ENCODE data around the gene SIGLEC12. TPM values are rescaled to one million over a fixed set of nuclear protein-coding genes. Genes with fewer than 3 reads are reported as not detected.
"Not testable (repeated sequence)": the region's sequence is repeated elsewhere in the genome, so short reads cannot be mapped to it uniquely, and the experiment has no call there.

SIGLEC12 gene
- total RNA-seq, 6 experiments from 2014 or later: not detected

GRCh38 chr19:51503286-51503817 is 1.8 kb upstream of the SIGLEC12 start:
- peaks cover 3% of the 10 kb centered on the region for H3K27me3 Mint-ChIP-seq (ENCODE audit: insufficient read depth)
- H3K4me1 Mint-ChIP-seq (ENCODE audit: low read depth): no peaks in the 10 kb centered on the region
- DNase-seq: no peak
- TF ChIP-seq, protein P1, sequence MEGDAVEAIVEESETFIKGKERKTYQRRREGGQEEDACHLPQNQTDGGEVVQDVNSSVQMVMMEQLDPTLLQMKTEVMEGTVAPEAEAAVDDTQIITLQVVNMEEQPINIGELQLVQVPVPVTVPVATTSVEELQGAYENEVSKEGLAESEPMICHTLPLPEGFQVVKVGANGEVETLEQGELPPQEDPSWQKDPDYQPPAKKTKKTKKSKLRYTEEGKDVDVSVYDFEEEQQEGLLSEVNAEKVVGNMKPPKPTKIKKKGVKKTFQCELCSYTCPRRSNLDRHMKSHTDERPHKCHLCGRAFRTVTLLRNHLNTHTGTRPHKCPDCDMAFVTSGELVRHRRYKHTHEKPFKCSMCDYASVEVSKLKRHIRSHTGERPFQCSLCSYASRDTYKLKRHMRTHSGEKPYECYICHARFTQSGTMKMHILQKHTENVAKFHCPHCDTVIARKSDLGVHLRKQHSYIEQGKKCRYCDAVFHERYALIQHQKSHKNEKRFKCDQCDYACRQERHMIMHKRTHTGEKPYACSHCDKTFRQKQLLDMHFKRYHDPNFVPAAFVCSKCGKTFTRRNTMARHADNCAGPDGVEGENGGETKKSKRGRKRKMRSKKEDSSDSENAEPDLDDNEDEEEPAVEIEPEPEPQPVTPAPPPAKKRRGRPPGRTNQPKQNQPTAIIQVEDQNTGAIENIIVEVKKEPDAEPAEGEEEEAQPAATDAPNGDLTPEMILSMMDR (IDR thresholded peaks at IDR 0.05): no peak
- no peak overlapping the region for H3K4me3 Mint-ChIP-seq
- no peaks in the 10 kb centered on the region for H3K36me3 Mint-ChIP-seq (ENCODE audit: low read depth)
- no peak overlapping the region for H3K27ac Mint-ChIP-seq
- H3K9me3 Mint-ChIP-seq: peaks cover 31% of the 10 kb centered on the region

DNA sequence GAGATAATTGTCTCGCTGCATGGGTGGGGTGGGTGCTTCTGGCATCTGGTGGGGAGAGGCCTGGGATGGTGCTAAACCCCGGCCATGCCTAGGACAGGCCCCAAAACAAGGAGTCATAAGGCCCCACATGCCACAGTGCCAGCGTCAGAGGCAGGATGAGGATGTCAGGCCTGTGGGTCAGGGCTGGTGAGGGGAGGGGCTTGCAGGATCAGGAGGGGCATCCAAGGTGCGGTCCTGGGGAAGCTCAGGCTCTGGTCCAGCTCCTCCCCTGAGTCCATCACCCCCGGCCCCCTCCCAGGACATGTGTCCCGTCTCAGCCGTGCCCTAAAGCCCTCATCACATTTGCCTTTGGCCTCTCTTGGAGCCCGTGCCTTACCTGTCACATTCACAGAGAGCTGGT is 669 bp downstream of the SIGLEC12 start:
- not testable (repeated sequence) for DNase-seq; H3K4me3 Mint-ChIP-seq; H3K36me3 Mint-ChIP-seq (ENCODE audit: low read depth); H3K4me1 Mint-ChIP-seq (ENCODE audit: low read depth); H3K27me3 Mint-ChIP-seq (ENCODE audit: insufficient read depth); H3K27ac Mint-ChIP-seq
- peaks cover 28% of the 10 kb centered on the region for H3K9me3 Mint-ChIP-seq

DNA sequence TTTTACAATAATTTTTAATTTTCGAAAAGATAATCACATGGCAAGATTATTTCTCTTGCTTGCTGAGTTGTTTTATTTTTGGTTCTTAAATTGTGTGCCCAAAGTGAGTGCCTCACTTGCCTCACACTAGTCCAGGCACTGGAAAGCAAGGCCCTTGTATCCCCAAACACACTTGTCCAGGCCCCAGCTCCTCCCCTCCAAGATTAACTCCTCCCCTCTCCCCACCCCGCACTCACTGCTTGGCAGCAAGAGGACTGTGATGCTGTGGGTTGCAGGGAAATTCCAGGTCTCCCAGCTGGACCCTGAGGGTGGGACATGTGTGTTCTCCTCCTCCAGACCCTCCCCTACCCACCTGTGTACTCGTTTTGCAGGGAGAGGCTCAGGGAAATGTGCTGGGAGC is 3.9 kb downstream of the SIGLEC12 start:
- H3K4me3 Mint-ChIP-seq: no peak overlapping the region
- H3K36me3 Mint-ChIP-seq (ENCODE audit: low read depth): peaks cover 5% of the 10 kb centered on the region; the same call in 1 of the 2 replicates
- peaks cover 1% of the 10 kb centered on the region; the same call in 1 of the 2 replicates for H3K27me3 Mint-ChIP-seq (ENCODE audit: insufficient read depth)
- DNase-seq: no peak
- no peaks in the 10 kb centered on the region for H3K4me1 Mint-ChIP-seq (ENCODE audit: low read depth)
- peaks cover 47% of the 10 kb centered on the region for H3K9me3 Mint-ChIP-seq
- TF ChIP-seq, protein P1 (IDR thresholded peaks at IDR 0.05): no peak
- H3K27ac Mint-ChIP-seq: no peak overlapping the region

DNA sequence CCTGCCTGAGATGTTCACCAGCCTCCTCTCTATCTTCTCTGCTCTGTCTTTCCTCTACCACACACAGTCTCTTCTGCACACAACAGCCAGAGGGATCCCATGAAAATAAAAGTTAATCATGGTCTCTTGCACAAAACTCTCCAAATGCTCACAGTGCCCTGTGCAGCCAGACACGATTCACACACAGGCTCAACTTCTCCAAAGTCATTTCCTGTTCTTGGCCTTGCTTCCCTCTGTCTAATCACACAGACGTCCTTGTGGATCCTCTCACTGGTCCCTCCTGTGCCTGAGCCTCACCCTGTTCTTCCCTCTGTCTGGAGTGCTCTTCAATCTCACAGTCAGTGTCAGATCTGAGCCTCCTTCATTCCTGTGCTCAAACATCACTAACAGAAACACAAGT is 7.8 kb downstream of the SIGLEC12 start:
- DNase-seq: no peak
- H3K4me3 Mint-ChIP-seq: no peak overlapping the region
- H3K36me3 Mint-ChIP-seq (ENCODE audit: low read depth): peaks cover 5% of the 10 kb centered on the region; the same call in 1 of the 2 replicates
- H3K27ac Mint-ChIP-seq: no peak overlapping the region
- TF ChIP-seq, protein P1 (IDR thresholded peaks at IDR 0.05): no peak
- H3K27me3 Mint-ChIP-seq (ENCODE audit: insufficient read depth): no peaks in the 10 kb centered on the region; the same call in 1 of the 2 replicates
- peaks cover 41% of the 10 kb centered on the region for H3K9me3 Mint-ChIP-seq
- H3K4me1 Mint-ChIP-seq (ENCODE audit: low read depth): no peaks in the 10 kb centered on the region

DNA sequence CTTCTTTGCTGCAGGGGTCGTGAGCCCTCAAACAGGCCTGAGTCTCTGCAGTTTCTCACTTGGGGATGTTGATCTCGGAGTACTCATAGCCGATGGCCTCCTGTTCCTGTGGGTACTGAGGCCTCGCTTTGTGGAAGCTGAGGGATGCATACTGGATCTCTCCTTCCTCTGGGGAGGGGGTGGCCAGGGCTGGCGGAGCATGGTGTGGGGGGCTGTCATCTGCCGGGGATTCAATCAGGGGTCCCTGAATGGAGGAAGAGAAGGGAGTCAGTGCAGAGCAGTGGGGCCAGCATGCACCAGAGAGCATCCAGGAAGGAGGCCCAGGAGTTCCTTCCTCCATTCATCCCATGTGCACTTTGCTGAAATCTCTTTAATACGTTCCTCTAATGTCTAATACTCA is 10.0 kb downstream of the SIGLEC12 start:
- Mint-ChIP-seq H3K4me3 (no peak overlapping the region), H3K36me3 (ENCODE audit: low read depth) (peaks cover 5% of the 10 kb centered on the region; the same call in 1 of the 2 replicates), H3K27me3 (ENCODE audit: insufficient read depth) (no peaks in the 10 kb centered on the region; the same call in 1 of the 2 replicates), H3K9me3 (peaks cover 39% of the 10 kb centered on the region), H3K4me1 (ENCODE audit: low read depth) (no peaks in the 10 kb centered on the region), H3K27ac (no peak overlapping the region)
- TF ChIP-seq, protein P1 (IDR thresholded peaks at IDR 0.05): no peak
- no peak for DNase-seq

GRCh38 chr19:51490676-51491075 is 10.9 kb downstream of the SIGLEC12 start:
- no peaks in the 10 kb centered on the region for H3K4me1 Mint-ChIP-seq (ENCODE audit: low read depth)
- peaks cover 5% of the 10 kb centered on the region; the same call in 1 of the 2 replicates for H3K36me3 Mint-ChIP-seq (ENCODE audit: low read depth)
- H3K27ac Mint-ChIP-seq: no peak overlapping the region
- peaks cover 33% of the 10 kb centered on the region for H3K9me3 Mint-ChIP-seq
- H3K4me3 Mint-ChIP-seq: no peak overlapping the region
- DNase-seq: no peak
- TF ChIP-seq, protein P1 (IDR thresholded peaks at IDR 0.05): no peak
- H3K27me3 Mint-ChIP-seq (ENCODE audit: insufficient read depth): no peaks in the 10 kb centered on the region; the same call in 1 of the 2 replicates

Measured in HFFc6 (cell line).